Colonic mucosa (tissue), 4 donors: ENCODE data around the gene RC3H1. TPM values are rescaled to one million over a fixed set of nuclear protein-coding genes. Genes with fewer than 3 reads are reported as not detected.
"Not testable (repeated sequence)": the region's sequence is repeated elsewhere in the genome, so short reads cannot be mapped to it uniquely, and the experiment has no call there.

Source experiments
- DNase-seq: peaks from one replicate; pipeline ENCODE4 v3.0.0-alpha.2; 2020
- H3K27ac ChIP-seq: fragments of 200-600 bp; one replicate; pipeline ENCODE4 v1.8.0; 2021
- H3K27me3 ChIP-seq: fragments of 200-600 bp; one replicate; pipeline ENCODE4 v1.8.0; 2021
- H3K36me3 ChIP-seq: fragments of 200-600 bp; one replicate; pipeline ENCODE4 v1.8.0; 2021
- H3K4me1 ChIP-seq: fragments of 200-600 bp; one replicate; pipeline ENCODE4 v1.8.0; 2021; ENCODE audit warnings: mild to moderate bottlenecking
- H3K4me3 ChIP-seq: fragments of 200-600 bp; one replicate; pipeline ENCODE4 v1.8.0; 2021
- H3K9ac ChIP-seq, 2 donors: one replicate each; pipeline ENCODE4 v1.7.0; 2013; ENCODE audit warnings: control low read depth in 2 of 2, low read depth in 2 of 2, low read length in 2 of 2
- H3K9me3 ChIP-seq: fragments of 200-600 bp; one replicate; pipeline ENCODE4 v1.8.0; 2021
- intact Hi-C: fragments of 100-400 bp; cut with DNase I; formaldehyde crosslinking; loops from one replicate; pipeline ENCODE4 v1.14.1; 2022
- total RNA-seq, 2 donors: library from RNA; stranded (reverse); fragmentation: NEBNext Ultra II Directional in 1 of 2; extraction: Animal tissue kit (Norgen Biotek cat#: 25700) in 1 of 2; gene quantifications; one replicate each; pipeline ENCODE4 v1.2.1, GENCODE V29; 2021
- TF ChIP-seq, protein P1 (sequence below): fragments of 200-600 bp; IDR thresholded peaks from one replicate; pipeline ENCODE4 v1.8.0; 2022; ENCODE audit warnings: antibody characterized with exemption, mild to moderate bottlenecking
- donor health status: healthy.
- donor health status: DM: no; HTN: no; CAD: no.
- donor health status: DM: no; HTN: no; CAD: no.

RC3H1 gene
- total RNA-seq, 2 donors from 2014 or later, result 26.6 to 37.5 TPM

GRCh38 chr1:173986951-173987350, 35.2 kb downstream of the RC3H1 start:
- no peak for DNase-seq
- Histone ChIP-seq H3K36me3 (peaks cover 10% of the 10 kb centered on the region), H3K9me3 (no peaks in the 10 kb centered on the region), H3K4me1 (no peaks in the 10 kb centered on the region), H3K9ac (no peak overlapping the region), H3K27me3 (no peaks in the 10 kb centered on the region), H3K27ac (no peak overlapping the region), H3K4me3 (no peak overlapping the region)
- intact Hi-C loops, result no loop called here
- TF ChIP-seq, protein P1, sequence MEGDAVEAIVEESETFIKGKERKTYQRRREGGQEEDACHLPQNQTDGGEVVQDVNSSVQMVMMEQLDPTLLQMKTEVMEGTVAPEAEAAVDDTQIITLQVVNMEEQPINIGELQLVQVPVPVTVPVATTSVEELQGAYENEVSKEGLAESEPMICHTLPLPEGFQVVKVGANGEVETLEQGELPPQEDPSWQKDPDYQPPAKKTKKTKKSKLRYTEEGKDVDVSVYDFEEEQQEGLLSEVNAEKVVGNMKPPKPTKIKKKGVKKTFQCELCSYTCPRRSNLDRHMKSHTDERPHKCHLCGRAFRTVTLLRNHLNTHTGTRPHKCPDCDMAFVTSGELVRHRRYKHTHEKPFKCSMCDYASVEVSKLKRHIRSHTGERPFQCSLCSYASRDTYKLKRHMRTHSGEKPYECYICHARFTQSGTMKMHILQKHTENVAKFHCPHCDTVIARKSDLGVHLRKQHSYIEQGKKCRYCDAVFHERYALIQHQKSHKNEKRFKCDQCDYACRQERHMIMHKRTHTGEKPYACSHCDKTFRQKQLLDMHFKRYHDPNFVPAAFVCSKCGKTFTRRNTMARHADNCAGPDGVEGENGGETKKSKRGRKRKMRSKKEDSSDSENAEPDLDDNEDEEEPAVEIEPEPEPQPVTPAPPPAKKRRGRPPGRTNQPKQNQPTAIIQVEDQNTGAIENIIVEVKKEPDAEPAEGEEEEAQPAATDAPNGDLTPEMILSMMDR, result no peak

DNA sequence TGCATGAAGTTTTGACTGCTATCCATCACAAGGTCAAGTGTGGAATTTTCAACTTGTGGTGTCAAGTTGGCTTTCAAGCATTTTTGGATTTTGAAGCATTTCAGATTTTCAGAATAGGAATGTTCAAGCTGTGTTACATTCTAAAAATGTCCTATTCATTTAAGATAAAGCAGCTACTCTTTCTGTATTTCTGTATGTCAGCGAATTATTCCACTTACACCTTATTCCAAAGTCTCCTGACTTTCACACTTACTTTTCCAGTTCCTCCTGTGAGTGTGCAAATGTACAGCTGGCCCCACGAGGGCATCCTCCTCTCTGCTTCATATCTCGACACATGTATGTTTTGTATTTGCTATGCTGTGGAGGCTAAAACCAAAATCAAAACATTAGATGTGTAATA, 51.9 kb downstream of the RC3H1 start:
- TF ChIP-seq, protein P1, result no peak
- intact Hi-C loops, result no loop called here
- Histone ChIP-seq H3K9me3 (no peaks in the 10 kb centered on the region), H3K4me3 (no peak overlapping the region), H3K27me3 (no peaks in the 10 kb centered on the region), H3K4me1 (no peaks in the 10 kb centered on the region), H3K27ac (no peak overlapping the region), H3K36me3 (peaks cover 16% of the 10 kb centered on the region), H3K9ac (no peak overlapping the region)
- no peak for DNase-seq

DNA sequence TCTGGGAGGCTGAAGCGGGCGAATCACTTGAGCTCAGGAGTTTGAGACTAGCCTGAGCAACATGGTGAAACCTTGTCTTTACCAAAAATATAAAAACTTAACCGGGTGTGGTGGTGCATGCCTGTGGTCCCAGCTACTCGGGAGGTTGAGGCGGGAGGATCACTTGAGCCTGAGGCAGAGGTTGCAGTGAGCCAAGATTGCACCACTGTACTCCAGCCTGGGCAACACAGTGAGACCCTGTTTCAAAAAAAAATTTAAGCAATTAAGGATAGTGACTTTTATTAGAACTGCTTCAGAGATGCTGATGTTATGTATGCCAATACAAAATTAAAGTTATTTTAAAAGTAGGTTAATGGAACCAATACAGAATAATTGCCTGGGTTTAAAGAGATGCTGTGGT, 56.3 kb downstream of the RC3H1 start:
- H3K36me3 ChIP-seq, result peaks cover 15% of the 10 kb centered on the region
- H3K9ac ChIP-seq, H3K27me3 ChIP-seq, H3K27ac ChIP-seq, H3K9me3 ChIP-seq, intact Hi-C loops, H3K4me1 ChIP-seq, H3K4me3 ChIP-seq, DNase-seq: not testable (repeated sequence)

DNA sequence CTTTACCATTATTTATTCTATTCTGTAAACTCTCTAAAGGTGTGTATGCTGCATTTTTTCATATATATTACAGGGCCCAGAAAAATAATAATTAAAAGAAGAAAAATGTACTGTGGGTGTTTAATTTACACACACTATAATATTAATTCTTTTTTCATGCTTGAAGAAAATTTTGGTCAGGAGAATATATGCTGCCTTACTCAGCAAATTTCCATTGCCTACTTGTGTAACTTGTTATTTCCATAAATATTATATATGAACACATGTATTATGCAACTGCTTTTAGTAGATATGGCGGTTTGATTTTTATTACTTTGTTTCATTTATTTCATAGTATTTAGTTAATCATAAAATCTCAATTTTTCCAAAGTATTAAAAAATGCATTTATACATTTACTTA, 58.7 kb downstream of the RC3H1 start:
- no peak overlapping the region for H3K4me3 ChIP-seq
- no peaks in the 10 kb centered on the region for H3K4me1 ChIP-seq
- intact Hi-C loops, result no loop called here
- no peak overlapping the region for H3K9ac ChIP-seq
- H3K36me3 ChIP-seq, result peaks cover 36% of the 10 kb centered on the region
- H3K27ac ChIP-seq, result no peak overlapping the region
- no peaks in the 10 kb centered on the region for H3K27me3 ChIP-seq
- TF ChIP-seq, protein P1, result no peak
- DNase-seq, result no peak
- no peaks in the 10 kb centered on the region for H3K9me3 ChIP-seq

- Histone ChIP-seq H3K36me3 (peaks cover 40% of the 10 kb centered on the region), H3K9me3 (no peaks in the 10 kb centered on the region), H3K27me3 (no peaks in the 10 kb centered on the region), H3K9ac (no peak overlapping the region), H3K4me1 (no peaks in the 10 kb centered on the region), H3K27ac (no peak overlapping the region), H3K4me3 (no peak overlapping the region)
- intact Hi-C loops, result no loop called here
- TF ChIP-seq, protein P1, result no peak
- DNase-seq, result no peak
Measured at GRCh38 chr1:173960625-173961024, 61.5 kb downstream of the RC3H1 start.

- H3K4me3 ChIP-seq, result no peak overlapping the region
- intact Hi-C loops, result no loop called here
- no peak overlapping the region for H3K27ac ChIP-seq
- no peaks in the 10 kb centered on the region for H3K9me3 ChIP-seq
- no peak overlapping the region for H3K9ac ChIP-seq
- H3K36me3 ChIP-seq, result peaks cover 21% of the 10 kb centered on the region
- TF ChIP-seq, protein P1, result no peak
- H3K27me3 ChIP-seq, result no peaks in the 10 kb centered on the region
- DNase-seq, result no peak
- H3K4me1 ChIP-seq, result no peaks in the 10 kb centered on the region
Measured at GRCh38 chr1:173954179-173954578, 68.0 kb downstream of the RC3H1 start.
